GM12865 (cell line): ENCODE results near the gene PTPRCAP.

ENCODE experiments used
- DNase-seq: peaks from one replicate; pipeline ENCODE4 v3.0.0; 2010; ENCODE audit warnings: low read depth
- H3K4me3 ChIP-seq: 2 replicates; pipeline ENCODE4 v1.5.1; 2011; ENCODE audit warnings: mild to moderate bottlenecking, low read depth, low read length, control low read depth
- CTCF ChIP-seq: IDR thresholded peaks from 2 replicates; pipeline ENCODE4 v1.5.1; 2011; ENCODE audit warnings: low read length, control low read depth, low read depth, inconsistent platforms; ENCODE audit not compliant: insufficient read depth; ENCODE audit errors: missing control alignments

Gene PTPRCAP

DNA sequence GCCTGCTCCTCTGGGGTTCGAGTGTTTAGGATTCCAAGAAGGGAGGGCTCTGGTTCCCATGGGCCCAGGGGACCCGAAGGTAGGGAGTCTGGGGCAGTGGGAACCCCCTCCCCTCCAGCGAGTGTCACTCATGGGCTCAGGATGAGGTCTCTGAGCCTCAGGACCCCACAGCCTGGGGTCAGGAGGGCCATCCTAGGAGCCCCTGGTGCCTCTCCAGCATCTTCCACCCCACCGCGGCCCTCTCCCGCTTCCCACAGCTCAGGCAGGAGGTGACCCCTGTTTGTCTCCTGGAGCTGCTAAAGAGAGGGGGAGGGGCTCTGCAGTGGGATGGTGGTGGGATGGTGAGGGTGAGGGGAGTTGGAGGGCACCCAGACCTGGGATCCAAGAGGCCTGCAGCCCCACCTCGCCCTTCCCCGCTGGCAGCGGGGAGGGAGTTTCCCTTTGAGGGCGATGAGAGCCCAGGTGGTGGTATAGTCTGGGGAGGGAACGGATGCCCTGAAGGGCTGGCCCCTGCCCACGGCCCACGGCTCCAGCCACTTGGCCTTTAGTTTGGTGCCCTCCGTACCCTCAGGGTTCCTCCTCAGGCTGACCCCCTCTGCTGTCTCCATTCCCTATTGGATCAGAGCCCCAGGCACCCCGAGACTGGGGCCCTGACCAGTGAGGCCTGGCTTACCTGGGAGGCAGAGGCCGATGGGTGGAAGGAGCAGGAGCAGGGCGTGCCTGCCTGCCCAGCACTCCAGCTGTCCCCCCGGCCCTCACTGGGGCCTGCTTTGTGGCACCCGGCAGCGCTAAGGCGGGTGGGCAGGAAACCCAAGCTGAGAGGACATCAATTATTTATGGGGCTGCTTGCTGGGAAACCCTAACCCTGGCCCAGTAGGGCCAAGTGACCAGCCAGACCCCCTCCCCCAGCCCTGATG lies 16.6 kb upstream of the PTPRCAP start:
- H3K4me3 ChIP-seq, result no peak overlapping the region
- no peak for DNase-seq
- TF ChIP-seq CTCF, result no peak

GRCh38 chr11:67452141-67452952 lies 14.9 kb upstream of the PTPRCAP start, which contains the start of gene GPR152:
Gene GPR152, minus strand, starts transcription at chr11:67452729. Its CDS starts 5 bp downstream, at chr11:67452724.
- DNase-seq, result no peak
- H3K4me3 ChIP-seq, result no peak within 1 kb of the TSS
- TF ChIP-seq CTCF, result no peak

GRCh38 chr11:67451658-67451976 lies 14.1 kb upstream of the PTPRCAP start:
- no peak overlapping the region for H3K4me3 ChIP-seq
- no peak for TF ChIP-seq CTCF
- DNase-seq, result no peak

DNA sequence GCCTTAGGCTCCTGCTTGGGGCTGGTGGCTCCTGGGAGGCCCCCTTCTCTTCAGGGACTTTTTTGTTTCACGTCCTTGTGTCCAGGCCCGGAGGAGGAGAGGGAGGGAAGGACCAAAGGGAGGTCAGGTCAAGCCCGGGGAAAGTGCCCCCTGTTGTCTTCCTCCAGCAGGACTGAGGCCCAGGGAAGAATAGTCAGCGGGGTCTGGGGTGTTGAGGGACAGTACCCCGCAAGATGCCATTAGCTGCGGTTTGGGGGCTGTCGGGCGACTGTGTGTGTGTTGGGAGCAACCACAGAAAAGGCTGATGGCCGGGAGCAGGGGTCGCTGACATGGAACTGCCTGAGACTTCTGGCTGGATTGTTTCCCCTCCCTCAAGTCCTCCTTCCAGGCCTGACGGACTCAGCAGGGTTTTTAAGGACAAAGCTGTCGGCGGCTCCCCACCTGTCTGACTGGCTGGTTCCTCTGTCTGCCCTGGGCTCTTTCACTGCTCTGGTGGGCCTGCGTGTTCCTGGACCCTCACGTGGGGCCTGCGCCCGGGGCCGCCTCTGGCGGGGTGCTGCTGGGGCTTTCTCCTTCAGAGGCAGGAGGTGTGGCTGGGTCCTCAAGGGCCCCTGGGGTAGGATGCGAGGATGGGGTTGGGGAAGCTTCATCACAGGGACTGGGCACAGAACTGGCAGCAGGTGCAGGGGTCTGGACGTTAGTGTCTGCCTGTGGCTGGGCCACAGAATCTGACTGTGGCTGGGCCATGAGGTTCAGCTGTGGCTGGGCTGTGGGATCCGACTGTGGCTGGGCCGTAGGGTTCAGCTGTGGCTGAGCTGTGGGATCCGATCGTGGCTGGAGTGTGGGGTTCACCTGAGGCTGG lies 13.5 kb upstream of the PTPRCAP start:
- no peak for DNase-seq
- no peak overlapping the region for H3K4me3 ChIP-seq
- no peak for TF ChIP-seq CTCF

DNA sequence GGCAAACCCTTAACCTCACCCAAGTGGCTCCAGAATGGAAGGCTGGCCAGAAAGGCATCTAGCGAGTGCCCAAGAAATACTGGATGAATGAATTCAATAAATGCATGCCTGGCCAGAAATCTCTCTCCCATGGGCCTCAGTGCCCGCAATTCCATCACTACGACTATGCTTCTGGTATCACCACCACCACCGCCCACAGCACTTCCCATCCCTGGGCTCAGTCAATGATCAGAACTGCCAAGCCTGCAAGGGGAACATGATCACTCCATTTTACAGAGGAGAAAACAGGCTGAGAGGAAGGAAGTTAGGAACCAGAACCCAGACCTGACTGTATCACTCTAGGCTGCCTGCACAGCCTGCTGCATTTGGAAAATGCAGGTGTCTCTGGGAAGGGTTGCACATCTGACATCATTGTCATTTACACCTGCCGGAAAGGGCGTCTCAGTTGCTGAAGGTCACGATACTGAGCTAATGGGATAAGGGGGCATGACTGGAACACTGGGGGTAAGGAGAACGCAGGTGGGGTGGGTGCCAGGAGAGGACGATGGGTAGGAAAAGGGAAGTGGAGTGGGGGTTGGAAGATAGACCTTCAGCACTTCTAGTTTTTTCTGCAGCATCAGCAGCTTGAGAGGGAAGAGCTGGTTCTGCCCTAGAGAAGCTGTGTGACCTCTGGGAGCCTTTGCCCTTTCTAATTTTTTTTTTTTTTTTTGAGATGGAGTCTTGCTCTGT lies 11.8 kb upstream of the PTPRCAP start:
- H3K4me3 ChIP-seq, result no peak overlapping the region
- no peak for DNase-seq
- TF ChIP-seq CTCF, result no peak

GRCh38 chr11:67448220-67448609 lies 10.7 kb upstream of the PTPRCAP start:
- TF ChIP-seq CTCF, result no peak
- no peak overlapping the region for H3K4me3 ChIP-seq
- no peak for DNase-seq
